Measurements from ENCODE around the gene ST8SIA5. TPM values are rescaled to one million over a fixed set of nuclear protein-coding genes. Genes with fewer than 3 reads are reported as not detected.

ST8SIA5 gene
- total and polyA plus RNA-seq, 8 donors: 0.03 to 1.4 (median 0.19) TPM; not detected in 4

DNA sequence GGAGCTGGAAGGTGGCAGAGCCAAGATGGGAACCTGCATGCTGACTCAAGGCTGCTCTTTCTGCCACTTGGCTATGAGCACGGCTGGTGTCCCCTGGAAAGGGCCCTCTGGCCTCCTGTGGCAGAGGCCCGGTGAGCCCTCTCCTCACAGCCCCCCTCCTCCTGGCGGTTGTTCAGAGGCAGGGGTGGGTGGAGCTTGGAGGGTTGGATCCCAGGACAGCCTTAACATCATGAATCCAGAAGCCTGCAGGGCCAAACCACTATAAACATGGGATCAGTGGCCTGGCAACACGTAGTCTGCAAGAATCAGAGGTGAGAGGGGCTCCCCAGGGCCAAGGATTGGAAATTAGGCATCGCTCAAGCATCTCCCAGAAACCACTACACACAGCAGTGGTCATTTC lies 51.3 kb downstream of the ST8SIA5 start:
- Histone ChIP-seq H3K9me3 (no peaks in the 10 kb centered on the region), H3K27me3 (peaks cover 0 to 7% (median 0%) of the 10 kb centered on the region in 3 donors), H3K36me3 (no peaks in the 10 kb centered on the region), H3K4me1 (no peaks in the 10 kb centered on the region), H3K4me3 (no peak overlapping the region), H3K27ac (no peak overlapping the region)
- DNase-seq: no peak
- intact Hi-C loops (cut with DNase I; ENCODE audit: low total_unique reads): no loop called here
- WGBS, 5 donors: 30 to 48% (median 40%) methylated on average over 4 to 5 of the region's 5 CpGs
- no peak for TF ChIP-seq POLR2A (IDR thresholded peaks at IDR 0.05)
- TF ChIP-seq EP300 (IDR thresholded peaks at IDR 0.05): no peak
- no peak for TF ChIP-seq POLR2AphosphoS5 (IDR thresholded peaks at IDR 0.05)
- no peak for TF ChIP-seq CTCF (IDR thresholded peaks at IDR 0.05)

DNA sequence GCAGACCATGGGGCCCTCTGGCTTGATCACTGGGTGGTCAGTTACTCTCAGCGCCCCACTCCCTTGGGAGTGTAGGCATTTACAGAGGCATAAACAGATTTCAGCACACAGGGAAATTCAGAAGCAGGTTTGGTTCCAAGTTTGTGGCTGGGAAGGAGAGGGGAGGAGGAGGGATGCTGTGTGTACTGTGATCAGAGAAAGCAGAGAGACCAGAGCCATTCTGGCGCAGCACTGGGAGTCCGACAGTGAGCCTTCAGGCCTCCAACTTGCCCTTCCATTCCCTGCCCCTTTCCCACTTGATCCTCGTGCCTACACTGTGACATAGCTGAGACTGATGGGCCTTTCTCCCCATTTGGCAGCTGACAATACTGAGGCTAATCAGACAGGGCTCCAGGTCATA lies 52.0 kb downstream of the ST8SIA5 start:
- no peak overlapping the region for H3K27ac ChIP-seq
- H3K4me1 ChIP-seq: no peaks in the 10 kb centered on the region
- DNase-seq: no peak
- no peaks in the 10 kb centered on the region for H3K36me3 ChIP-seq
- H3K9me3 ChIP-seq: no peaks in the 10 kb centered on the region
- WGBS, 5 donors: 71 to 87% (median 84%) methylated on average over 4 of the region's 4 CpGs
- intact Hi-C loops (cut with DNase I; ENCODE audit: low total_unique reads): no loop called here
- H3K4me3 ChIP-seq: no peak overlapping the region
- H3K27me3 ChIP-seq: peaks cover 0 to 7% (median 0%) of the 10 kb centered on the region in 3 donors
- no peak for TF ChIP-seq POLR2A (IDR thresholded peaks at IDR 0.05)
- TF ChIP-seq CTCF (IDR thresholded peaks at IDR 0.05): no peak
- TF ChIP-seq EP300 (IDR thresholded peaks at IDR 0.05): no peak
- TF ChIP-seq POLR2AphosphoS5 (IDR thresholded peaks at IDR 0.05): no peak

GRCh38 chr18:46704189-46704588 lies 52.7 kb downstream of the ST8SIA5 start:
- TF ChIP-seq POLR2A (IDR thresholded peaks at IDR 0.05): no peak
- TF ChIP-seq EP300 (IDR thresholded peaks at IDR 0.05): no peak
- no peak for TF ChIP-seq POLR2AphosphoS5 (IDR thresholded peaks at IDR 0.05)
- no peak for TF ChIP-seq CTCF (IDR thresholded peaks at IDR 0.05)
- 61 to 77% (median 75%) methylated on average over 7 of the region's 7 CpGs for WGBS, 5 donors
- no peaks in the 10 kb centered on the region for H3K36me3 ChIP-seq
- no peak overlapping the region for H3K4me3 ChIP-seq
- no peaks in the 10 kb centered on the region for H3K4me1 ChIP-seq
- no peaks in the 10 kb centered on the region for H3K9me3 ChIP-seq
- no peak for DNase-seq
- intact Hi-C loops (cut with DNase I; ENCODE audit: low total_unique reads): no loop called here
- no peak overlapping the region for H3K27ac ChIP-seq
- peaks cover 0 to 7% (median 0%) of the 10 kb centered on the region in 3 donors for H3K27me3 ChIP-seq

- WGBS, 5 donors: 80 to 91% (median 84%) methylated on average over 6 of the region's 6 CpGs
- no peak for DNase-seq
- intact Hi-C loops (cut with DNase I; ENCODE audit: low total_unique reads): no loop called here
- Histone ChIP-seq H3K27me3 (peaks cover 0 to 7% (median 0%) of the 10 kb centered on the region in 3 donors), H3K9me3 (no peaks in the 10 kb centered on the region), H3K4me3 (no peak overlapping the region), H3K27ac (no peak overlapping the region), H3K4me1 (no peaks in the 10 kb centered on the region), H3K36me3 (no peaks in the 10 kb centered on the region)
- TF ChIP-seq POLR2A (IDR thresholded peaks at IDR 0.05) (no peak), POLR2AphosphoS5 (IDR thresholded peaks at IDR 0.05) (no peak), EP300 (IDR thresholded peaks at IDR 0.05) (no peak), CTCF (IDR thresholded peaks at IDR 0.05) (no peak)
Measured at GRCh38 chr18:46702471-46702870, 54.4 kb downstream of the ST8SIA5 start.

All from stomach (tissue), 9 donors.